DND-41 (cell line): ENCODE results near the gene LDLR.

Experiments
- ATAC-seq: fragments of 200-7000 bp; cut with Tn5 transposase; 3 replicates; pipeline ENCODE4 v1.9.1; 2021; ENCODE audit warnings: low read depth; ENCODE audit not compliant: insufficient read depth
- DNase-seq: peaks from one replicate; pipeline ENCODE4 v3.0.0-alpha.2; 2020
- H2AFZ ChIP-seq: 2 replicates; pipeline ENCODE4 v1.6.0; 2012; ENCODE audit warnings: low read depth, low read length
- H3K27ac ChIP-seq: 2 replicates; pipeline ENCODE4 v1.5.1; 2012; ENCODE audit warnings: low read length, inconsistent platforms
- H3K27me3 ChIP-seq: fragments of 200-600 bp; sonication (generic); 2 replicates; pipeline ENCODE4 v1.6.0; 2012; ENCODE audit warnings: low read length, mild to moderate bottlenecking, inconsistent platforms; ENCODE audit not compliant: insufficient read depth, poor library complexity
- H3K36me3 ChIP-seq: 2 replicates; pipeline ENCODE4 v1.5.1; 2012; ENCODE audit warnings: low read length, inconsistent platforms; ENCODE audit not compliant: insufficient read depth
- H3K4me1 ChIP-seq: 2 replicates; pipeline ENCODE4 v1.5.1; 2012; ENCODE audit warnings: mild to moderate bottlenecking, low read length; ENCODE audit not compliant: insufficient read depth
- H3K4me2 ChIP-seq: 2 replicates; pipeline ENCODE4 v1.6.0; 2012; ENCODE audit warnings: mild to moderate bottlenecking, moderate library complexity, low read length, inconsistent platforms; ENCODE audit not compliant: insufficient read depth
- H3K4me3 ChIP-seq, 2 experiments: fragments of 200-600 bp in 1 of 2; shearing (Covaris generic) in 1 of 2; 2 replicates each; pipeline ENCODE4 v1.5.1; 2012 to 2016; ENCODE audit warnings: inconsistent platforms in 2 of 2, low read length in 2 of 2, mild to moderate bottlenecking in 2 of 2, low read depth in 1 of 2, moderate library complexity in 1 of 2
- H3K79me2 ChIP-seq: 2 replicates; pipeline ENCODE4 v1.6.0; 2012; ENCODE audit warnings: low read length, inconsistent platforms; ENCODE audit not compliant: insufficient read depth
- H3K9ac ChIP-seq: 2 replicates; pipeline ENCODE4 v1.6.0; 2012; ENCODE audit warnings: low read depth, mild to moderate bottlenecking, inconsistent platforms, low read length, moderate library complexity
- H3K9me3 ChIP-seq: 2 replicates; pipeline ENCODE4 v1.5.1; 2012; ENCODE audit warnings: low read length, moderate library complexity, mild to moderate bottlenecking, inconsistent platforms; ENCODE audit not compliant: insufficient read depth, severe bottlenecking
- H4K20me1 ChIP-seq: 2 replicates; pipeline ENCODE4 v1.6.0; 2012; ENCODE audit warnings: low read length; ENCODE audit not compliant: insufficient read depth
- EZH2 ChIP-seq: IDR thresholded peaks from 3 replicates; pipeline ENCODE4 v1.6.1; 2012; ENCODE audit warnings: borderline replicate concordance, low read depth, mild to moderate bottlenecking, moderate library complexity, low read length, inconsistent platforms; ENCODE audit not compliant: severe bottlenecking
- TF ChIP-seq, protein P1 (sequence below): IDR thresholded peaks from 2 replicates; pipeline ENCODE4 v1.5.1; 2012; ENCODE audit warnings: borderline replicate concordance, low read length, moderate library complexity, mild to moderate bottlenecking; ENCODE audit not compliant: poor library complexity, severe bottlenecking; ENCODE audit errors: extremely low read depth

LDLR gene

GRCh38 chr19:11173516-11174155 is 84.4 kb downstream of the LDLR start:
- Histone ChIP-seq H3K4me2 (no peak overlapping the region), H3K4me3 (no peak overlapping the region), H3K36me3 (no peaks in the 10 kb centered on the region), H3K9me3 (no peaks in the 10 kb centered on the region), H3K79me2 (no peaks in the 10 kb centered on the region), H3K9ac (no peak overlapping the region), H3K27me3 (no peaks in the 10 kb centered on the region), H3K27ac (no peak overlapping the region), H3K4me1 (no peaks in the 10 kb centered on the region), H4K20me1 (no peaks in the 10 kb centered on the region), H2AFZ (no peak overlapping the region)
- DNase-seq (no peak), ATAC-seq (no peak)
- no peak for TF ChIP-seq EZH2
- TF ChIP-seq, protein P1, sequence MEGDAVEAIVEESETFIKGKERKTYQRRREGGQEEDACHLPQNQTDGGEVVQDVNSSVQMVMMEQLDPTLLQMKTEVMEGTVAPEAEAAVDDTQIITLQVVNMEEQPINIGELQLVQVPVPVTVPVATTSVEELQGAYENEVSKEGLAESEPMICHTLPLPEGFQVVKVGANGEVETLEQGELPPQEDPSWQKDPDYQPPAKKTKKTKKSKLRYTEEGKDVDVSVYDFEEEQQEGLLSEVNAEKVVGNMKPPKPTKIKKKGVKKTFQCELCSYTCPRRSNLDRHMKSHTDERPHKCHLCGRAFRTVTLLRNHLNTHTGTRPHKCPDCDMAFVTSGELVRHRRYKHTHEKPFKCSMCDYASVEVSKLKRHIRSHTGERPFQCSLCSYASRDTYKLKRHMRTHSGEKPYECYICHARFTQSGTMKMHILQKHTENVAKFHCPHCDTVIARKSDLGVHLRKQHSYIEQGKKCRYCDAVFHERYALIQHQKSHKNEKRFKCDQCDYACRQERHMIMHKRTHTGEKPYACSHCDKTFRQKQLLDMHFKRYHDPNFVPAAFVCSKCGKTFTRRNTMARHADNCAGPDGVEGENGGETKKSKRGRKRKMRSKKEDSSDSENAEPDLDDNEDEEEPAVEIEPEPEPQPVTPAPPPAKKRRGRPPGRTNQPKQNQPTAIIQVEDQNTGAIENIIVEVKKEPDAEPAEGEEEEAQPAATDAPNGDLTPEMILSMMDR, result no peak

- no peak overlapping the region for H3K9ac ChIP-seq
- H3K79me2 ChIP-seq, result no peaks in the 10 kb centered on the region
- DNase-seq (no peak), ATAC-seq (no peak)
- H2AFZ ChIP-seq, result no peak overlapping the region
- H3K4me1 ChIP-seq, result no peaks in the 10 kb centered on the region
- H4K20me1 ChIP-seq, result no peaks in the 10 kb centered on the region
- no peak overlapping the region for H3K4me3 ChIP-seq
- H3K27ac ChIP-seq, result no peak overlapping the region
- no peaks in the 10 kb centered on the region for H3K36me3 ChIP-seq
- TF ChIP-seq EZH2, result no peak
- TF ChIP-seq, protein P1, result no peak
- H3K27me3 ChIP-seq, result no peaks in the 10 kb centered on the region
- no peaks in the 10 kb centered on the region for H3K9me3 ChIP-seq
- no peak overlapping the region for H3K4me2 ChIP-seq
Measured at GRCh38 chr19:11174336-11174735, 85.1 kb downstream of the LDLR start.

DNA sequence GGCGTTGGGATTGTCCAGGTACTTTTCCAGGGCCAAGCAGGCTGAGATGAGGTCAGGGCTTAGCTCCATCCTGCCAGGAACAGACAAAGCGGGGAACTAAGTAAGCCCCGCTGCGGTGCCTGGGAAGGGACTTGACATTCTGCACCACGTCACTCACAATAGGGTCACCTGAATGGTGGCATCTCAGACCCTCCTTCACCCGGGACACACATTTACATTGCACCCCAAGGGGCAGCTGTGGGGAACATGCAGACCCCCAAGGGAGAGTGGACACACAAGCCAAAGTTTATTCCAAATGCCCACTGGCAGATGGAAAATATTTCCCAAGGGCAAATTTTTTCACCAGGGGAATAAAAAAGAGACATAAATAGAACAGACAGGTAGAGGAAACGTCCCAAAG is 86.7 kb downstream of the LDLR start:
- Histone ChIP-seq H3K4me1 (no peaks in the 10 kb centered on the region), H3K27ac (no peak overlapping the region), H3K4me3 (no peak overlapping the region), H2AFZ (no peak overlapping the region), H3K9ac (no peak overlapping the region), H3K4me2 (no peak overlapping the region), H3K36me3 (no peaks in the 10 kb centered on the region), H3K9me3 (no peaks in the 10 kb centered on the region), H4K20me1 (no peaks in the 10 kb centered on the region), H3K79me2 (no peaks in the 10 kb centered on the region), H3K27me3 (no peaks in the 10 kb centered on the region)
- no peak for DNase-seq
- ATAC-seq, result no peak
- TF ChIP-seq EZH2, result no peak
- TF ChIP-seq, protein P1, result no peak
